GM23338 (cell line): ENCODE data around the gene RIMS1. TPM values are rescaled to one million over a fixed set of nuclear protein-coding genes. Genes with fewer than 3 reads are reported as not detected.

Experiments
- ATAC-seq: fragments of 200-7000 bp; cut with Tn5 transposase; 3 replicates; pipeline ENCODE4 v1.9.1; 2020
- DNase-seq: peaks from one replicate; pipeline ENCODE4 v3.0.0-alpha.2; 2015; ENCODE audit warnings: low spot score
- H2AFZ ChIP-seq: fragments of 200-600 bp; sonication (generic); 2 replicates; pipeline ENCODE4 v1.8.0; 2016; ENCODE audit warnings: antibody characterized with exemption, mild to moderate bottlenecking, moderate library complexity
- H3F3A ChIP-seq: fragments of 200-600 bp; sonication (generic); replicated peaks from 2 replicates; pipeline ENCODE4 v1.8.0; 2017; ENCODE audit warnings: antibody characterized with exemption, mixed run types, low read depth
- H3K27ac ChIP-seq: fragments of 200-600 bp; sonication (generic); 2 replicates; pipeline ENCODE4 v1.6.1; 2016; ENCODE audit warnings: low read depth
- H3K27me3 ChIP-seq: fragments of 200-600 bp; sonication (generic); 2 replicates; pipeline ENCODE4 v1.8.0; 2016; ENCODE audit warnings: mild to moderate bottlenecking, mixed run types, moderate library complexity; ENCODE audit not compliant: insufficient read depth
- H3K36me3 ChIP-seq: fragments of 200-600 bp; sonication (generic); 2 replicates; pipeline ENCODE4 v1.8.0; 2016; ENCODE audit warnings: mild to moderate bottlenecking; ENCODE audit not compliant: insufficient read depth
- H3K4me1 ChIP-seq: fragments of 200-600 bp; sonication (generic); 2 replicates; pipeline ENCODE4 v1.8.0; 2016; ENCODE audit warnings: mild to moderate bottlenecking, moderate library complexity; ENCODE audit not compliant: insufficient read depth
- H3K4me2 ChIP-seq: fragments of 200-600 bp; sonication (generic); 2 replicates; pipeline ENCODE4 v1.7.1; 2017; ENCODE audit warnings: mixed run types
- H3K4me3 ChIP-seq: fragments of 200-600 bp; sonication (generic); 2 replicates; pipeline ENCODE4 v1.6.1; 2016; ENCODE audit warnings: mixed run types
- H3K79me2 ChIP-seq: fragments of 200-600 bp; sonication (generic); replicated peaks from 2 replicates; pipeline ENCODE4 v1.8.0; 2017; ENCODE audit warnings: mild to moderate bottlenecking; ENCODE audit not compliant: insufficient read depth
- H3K9me2 ChIP-seq: fragments of 200-600 bp; sonication (generic); 2 replicates; pipeline ENCODE4 v1.8.0; 2017; ENCODE audit not compliant: insufficient read depth
- H4K20me1 ChIP-seq: fragments of 200-600 bp; sonication (generic); replicated peaks from 2 replicates; pipeline ENCODE4 v1.8.0; 2017; ENCODE audit warnings: mild to moderate bottlenecking; ENCODE audit not compliant: insufficient read depth
- H3K27ac Mint-ChIP-seq: 2 replicates; pipeline ENCODE4 v1.8.0; 2020; ENCODE audit warnings: inconsistent platforms, mild to moderate bottlenecking, moderate library complexity, mixed read lengths
- H3K27me3 Mint-ChIP-seq: 3 replicates; pipeline ENCODE4 v1.8.0; 2022; ENCODE audit warnings: low read depth, mild to moderate bottlenecking, moderate library complexity, mixed read lengths, inconsistent platforms; ENCODE audit not compliant: insufficient read depth, poor library complexity
- H3K36me3 Mint-ChIP-seq: 3 replicates; pipeline ENCODE4 v1.8.0; 2021; ENCODE audit warnings: low read depth, mild to moderate bottlenecking, inconsistent platforms, moderate library complexity, mixed read lengths
- H3K4me1 Mint-ChIP-seq: 3 replicates; pipeline ENCODE4 v1.8.0; 2020; ENCODE audit warnings: mild to moderate bottlenecking, inconsistent platforms, mixed read lengths
- H3K4me3 Mint-ChIP-seq: 3 replicates; pipeline ENCODE4 v1.8.0; 2021; ENCODE audit warnings: moderate library complexity, mild to moderate bottlenecking, inconsistent platforms, mixed read lengths
- H3K9me3 Mint-ChIP-seq: 3 replicates; pipeline ENCODE4 v1.8.0; 2020; ENCODE audit warnings: moderate library complexity, mild to moderate bottlenecking, inconsistent platforms, mixed read lengths
- CREB1 ChIP-seq: fragments of 250-450 bp; sonication (Bioruptor Pico); IDR thresholded peaks from 2 replicates; pipeline ENCODE4 v1.5.0; 2020; ENCODE audit warnings: low read depth, mild to moderate bottlenecking, moderate library complexity
- ETS1 ChIP-seq: IDR thresholded peaks from 2 replicates; pipeline ENCODE4 v1.6.1; 2016; ENCODE audit warnings: antibody characterized with exemption
- JUNB ChIP-seq: IDR thresholded peaks from one replicate; pipeline ENCODE4 v1.6.1; 2016; ENCODE audit warnings: antibody characterized with exemption; ENCODE audit not compliant: unreplicated experiment
- POLR2AphosphoS5 ChIP-seq: IDR thresholded peaks from 2 replicates; pipeline ENCODE4 v1.6.1; 2016; ENCODE audit warnings: antibody characterized with exemption, low read depth
- ZNF462 ChIP-seq: fragments of 250-450 bp; sonication (Bioruptor Pico); IDR thresholded peaks from 2 replicates; pipeline ENCODE4 v1.5.0; 2020; ENCODE audit warnings: mild to moderate bottlenecking, moderate library complexity
- polyA plus RNA-seq: library from polyadenylated mRNA; unstranded; fragments of >200 nt; fragmentation: Nextera tagmentation; extraction: Ambion mirVana; gene quantifications from 2 replicates; pipeline ENCODE4 v1.2.1, GENCODE V29; 2016
- total RNA-seq: library from RNA; depleted of rRNA; stranded (reverse); fragments of >200 nt; shearing (Covaris generic); gene quantifications from 2 replicates; pipeline ENCODE4 v1.2.3, GENCODE V29; 2014

The RIMS1 gene
- total and polyA plus RNA-seq, 2 experiments from 2014 or later: 0.89 to 4.0 TPM

GRCh38 chr6:72216222-72217068, 330.1 kb downstream of the RIMS1 start (continued):
- TF ChIP-seq ZNF462 (CRISPR knock-in tag) (no peak), JUNB (no peak), ETS1 (no peak), CREB1 (CRISPR knock-in tag) (no peak)

GRCh38 chr6:72217626-72218025, 331.3 kb downstream of the RIMS1 start:
- ATAC-seq: no peak
- H3K9me3 Mint-ChIP-seq: no peaks in the 10 kb centered on the region
- H2AFZ ChIP-seq: no peak overlapping the region
- no peaks in the 10 kb centered on the region for H3K27me3 ChIP-seq
- H3K27ac Mint-ChIP-seq: no peak overlapping the region
- no peaks in the 10 kb centered on the region; the same call in 2 of the 3 replicates for H3K4me1 Mint-ChIP-seq
- no peak overlapping the region for H3K27ac ChIP-seq
- no peaks in the 10 kb centered on the region for H3K9me2 ChIP-seq
- H3K4me3 ChIP-seq: no peak overlapping the region
- H3K4me1 ChIP-seq: no peaks in the 10 kb centered on the region
- no peaks in the 10 kb centered on the region for H3K27me3 Mint-ChIP-seq
- H3K36me3 ChIP-seq: no peaks in the 10 kb centered on the region
- no peaks in the 10 kb centered on the region for H3K36me3 Mint-ChIP-seq
- DNase-seq: no peak
- no peaks in the 10 kb centered on the region for H3K79me2 ChIP-seq
- no peak overlapping the region for H3K4me2 ChIP-seq
- no peak overlapping the region for H3K4me3 Mint-ChIP-seq
- no peaks in the 10 kb centered on the region for H3F3A ChIP-seq
- no peak for TF ChIP-seq POLR2AphosphoS5
- no peaks in the 10 kb centered on the region for H4K20me1 ChIP-seq
